Stimulated activated naive CD4-positive, alpha-beta T cell treated with Interleukin-2 at 50 U/mL for 16 hours (primary cell): ENCODE measurements around the gene CNTNAP2.

Source experiments
- DNase-seq: peaks from one replicate; lab custom pipeline; 2025; lab: John Stamatoyannopoulos, UW

The CNTNAP2 gene

GRCh38 chr7:147022056-147022455 lies 905.5 kb downstream of the CNTNAP2 start:
- no peak for DNase-seq

DNA sequence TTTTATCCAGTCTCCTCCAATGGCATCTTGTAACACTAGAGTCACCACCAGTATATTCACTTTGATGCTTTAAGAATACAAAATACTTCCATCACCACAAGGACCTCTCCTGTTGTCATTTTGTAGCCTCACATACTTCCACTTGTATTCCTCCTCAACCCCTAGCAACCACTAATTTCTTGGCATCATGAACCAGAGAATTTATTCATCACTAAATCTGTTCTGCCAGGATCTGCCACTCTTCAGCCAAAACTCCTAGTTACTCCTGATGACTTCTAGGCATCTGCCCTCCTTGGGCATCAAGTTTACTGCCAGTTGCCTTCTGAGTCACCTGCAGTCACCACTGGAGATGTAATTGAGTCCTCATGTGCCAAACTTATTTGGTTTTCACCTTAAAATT lies 906.8 kb downstream of the CNTNAP2 start:
- no peak for DNase-seq

- DNase-seq = no peak
Measured at GRCh38 chr7:147029953-147030352, 913.4 kb downstream of the CNTNAP2 start.

DNA sequence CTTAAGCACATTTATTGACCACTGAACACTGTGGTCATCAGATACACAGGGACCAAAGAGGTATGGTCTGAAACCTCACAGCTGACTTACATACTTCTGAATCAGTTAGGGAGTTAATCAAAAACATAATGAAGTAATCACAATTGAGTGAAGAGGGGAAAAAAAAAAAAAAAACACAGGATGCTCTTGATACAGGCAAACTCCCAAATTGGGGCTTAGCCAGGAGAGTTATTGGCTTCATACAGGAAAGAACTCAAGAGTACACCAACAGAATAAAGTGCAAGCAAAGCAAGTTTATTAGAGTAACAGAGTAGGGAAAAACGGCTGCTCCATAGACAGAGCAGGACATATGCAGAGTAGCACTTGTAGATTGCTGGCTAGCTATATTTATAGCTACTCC lies 917.0 kb downstream of the CNTNAP2 start:
- DNase-seq = no peak

DNA sequence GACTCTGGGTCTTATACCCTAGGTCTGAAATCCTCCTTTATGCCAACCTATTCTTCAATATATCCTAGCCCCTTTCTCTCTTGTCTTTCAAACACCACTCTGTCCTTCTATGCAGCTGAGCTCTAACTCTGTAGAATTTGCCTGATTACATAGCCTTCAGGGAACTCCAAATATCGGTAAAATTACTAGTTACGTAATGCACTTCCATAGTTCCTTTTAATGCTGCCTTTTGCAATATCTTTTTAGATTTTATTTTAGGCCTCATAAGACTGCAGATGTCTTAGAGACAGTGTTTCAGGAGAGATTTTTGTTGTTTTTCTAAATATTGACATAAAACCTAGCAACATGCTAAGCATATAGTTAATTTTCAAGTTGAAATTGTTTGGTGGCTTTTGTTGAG lies 924.8 kb downstream of the CNTNAP2 start:
- no peak for DNase-seq

- no peak for DNase-seq
Measured at GRCh38 chr7:147044941-147045340, 928.3 kb downstream of the CNTNAP2 start.

DNA sequence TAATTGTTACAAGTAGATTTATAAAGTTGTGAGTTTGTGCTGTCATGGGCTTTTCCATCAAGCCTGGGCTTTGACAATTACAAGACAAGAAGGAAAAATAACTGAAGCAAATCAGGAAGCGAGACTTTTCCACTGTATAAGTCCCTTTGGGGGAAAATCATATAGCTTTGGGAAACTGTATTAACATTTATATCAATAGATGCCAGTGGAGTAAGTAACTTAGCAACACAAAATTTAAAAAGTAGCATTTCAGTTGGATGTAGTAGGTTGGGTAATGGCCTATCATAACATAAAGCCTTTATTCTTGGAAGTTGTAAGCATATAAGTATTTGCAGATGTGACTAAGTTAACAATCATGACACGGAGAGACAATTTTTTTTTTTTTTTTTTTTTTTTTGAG lies 931.1 kb downstream of the CNTNAP2 start:
- DNase-seq = no peak

GRCh38 chr7:147048864-147049263 lies 932.3 kb downstream of the CNTNAP2 start:
- no peak for DNase-seq

GRCh38 chr7:147052818-147053217 lies 936.2 kb downstream of the CNTNAP2 start:
- no peak for DNase-seq

- no peak for DNase-seq
Measured at GRCh38 chr7:147053746-147054145, 937.1 kb downstream of the CNTNAP2 start.

- DNase-seq = no peak
Measured at GRCh38 chr7:147060070-147060469, 943.5 kb downstream of the CNTNAP2 start.

- DNase-seq = no peak
Measured at GRCh38 chr7:147062897-147063296, 946.3 kb downstream of the CNTNAP2 start.

DNA sequence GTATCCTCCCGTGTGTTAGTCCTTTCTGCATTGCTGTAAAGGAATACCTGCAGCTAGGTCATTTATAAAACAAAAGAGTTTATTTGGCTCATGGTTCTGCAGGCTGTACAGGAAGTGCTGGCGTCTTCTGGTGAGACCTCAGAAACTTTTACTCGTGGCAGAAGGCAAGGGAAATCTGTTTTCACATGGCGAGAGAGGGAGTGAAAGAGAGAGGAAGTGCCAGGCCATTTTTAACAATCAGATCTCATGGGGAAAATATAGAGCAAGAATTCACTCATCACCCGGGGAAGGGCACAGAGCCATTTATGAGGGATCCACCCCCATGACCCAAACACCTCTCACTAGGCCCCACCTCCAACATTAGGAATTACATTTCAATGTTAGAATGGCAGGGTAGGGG lies 952.2 kb downstream of the CNTNAP2 start:
- no peak for DNase-seq

GRCh38 chr7:147069771-147070170 lies 953.2 kb downstream of the CNTNAP2 start:
- no peak for DNase-seq

DNA sequence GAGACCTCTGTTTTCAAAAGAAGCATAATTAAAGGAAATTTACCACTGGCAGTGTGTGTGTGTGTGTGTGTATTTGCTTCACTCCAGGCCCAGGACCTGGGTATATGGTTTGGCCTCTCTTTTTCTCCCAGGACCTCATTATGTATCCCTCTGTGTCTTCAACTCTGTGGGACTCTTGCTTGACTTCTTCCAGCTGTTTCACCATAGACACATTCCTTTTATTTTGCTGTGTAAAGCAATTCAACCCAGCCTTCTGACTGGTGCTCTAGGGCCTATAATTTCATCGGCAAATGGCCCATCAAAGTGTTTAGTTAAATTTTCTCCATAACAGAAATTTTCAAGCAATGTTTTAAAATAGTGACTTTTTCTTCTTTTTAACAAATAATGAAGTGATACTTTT lies 954.3 kb downstream of the CNTNAP2 start:
- DNase-seq = no peak

- DNase-seq = no peak
Measured at GRCh38 chr7:147071536-147071935, 954.9 kb downstream of the CNTNAP2 start.

DNA sequence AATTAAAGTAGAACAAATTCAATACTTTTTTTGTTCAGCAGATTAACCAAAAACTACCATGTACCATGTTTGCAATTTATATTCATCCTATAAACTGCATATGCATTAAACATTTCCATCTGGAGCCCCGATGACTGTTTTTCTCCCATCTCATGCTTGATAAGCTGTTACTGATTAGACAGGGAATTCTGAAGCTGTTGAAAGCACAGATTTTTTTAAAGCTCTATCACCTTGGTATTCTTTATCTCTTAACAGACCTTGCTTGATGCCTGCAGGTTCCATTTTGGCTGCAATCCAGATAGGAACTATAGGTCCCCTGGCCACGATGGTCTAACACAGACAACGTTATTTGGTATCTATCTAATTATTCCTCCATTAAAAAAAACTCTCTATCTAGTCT lies 961.7 kb downstream of the CNTNAP2 start:
- no peak for DNase-seq

DNA sequence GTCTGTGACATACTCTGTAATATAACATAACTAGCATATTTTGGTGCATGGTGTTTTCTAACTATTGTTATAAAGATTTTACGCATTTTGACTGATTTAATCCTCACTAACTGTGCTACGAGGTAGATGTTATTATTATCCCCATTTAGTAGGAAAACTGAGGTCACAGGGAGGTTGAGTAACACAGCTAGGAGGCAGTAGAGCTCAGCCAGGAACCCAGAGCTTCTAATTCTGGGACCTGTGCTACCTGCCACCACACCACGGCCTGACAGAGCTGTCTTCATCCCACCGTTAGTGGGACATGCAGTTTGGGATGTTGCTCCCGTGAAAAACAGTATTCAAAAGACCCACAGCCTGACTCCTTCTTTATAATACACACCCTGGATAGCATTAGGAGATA lies 962.5 kb downstream of the CNTNAP2 start:
- no peak for DNase-seq

DNA sequence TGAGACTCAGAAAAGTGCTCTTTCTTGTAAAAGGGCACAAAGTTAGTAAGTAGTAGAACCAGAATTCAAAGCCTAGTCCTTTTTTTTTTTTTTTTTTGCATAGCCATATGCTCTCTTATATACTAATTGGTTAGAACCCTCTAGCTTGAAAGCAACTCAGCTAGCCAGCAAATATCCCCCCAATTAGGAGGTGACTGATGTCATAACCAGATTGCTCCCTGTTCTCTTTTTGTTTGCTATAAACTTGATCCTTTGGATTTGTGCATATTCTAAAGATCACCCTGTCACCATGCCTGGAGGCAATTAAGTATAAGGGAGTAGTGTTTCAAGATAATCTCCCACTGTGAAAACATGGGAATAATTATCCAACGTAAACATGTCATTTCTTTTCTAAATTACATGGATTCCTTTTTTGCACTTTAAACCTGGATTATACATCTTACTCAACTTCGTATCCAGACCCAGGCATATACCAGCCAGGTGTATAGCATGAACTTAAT lies 963.4 kb downstream of the CNTNAP2 start:
- DNase-seq = no peak

DNA sequence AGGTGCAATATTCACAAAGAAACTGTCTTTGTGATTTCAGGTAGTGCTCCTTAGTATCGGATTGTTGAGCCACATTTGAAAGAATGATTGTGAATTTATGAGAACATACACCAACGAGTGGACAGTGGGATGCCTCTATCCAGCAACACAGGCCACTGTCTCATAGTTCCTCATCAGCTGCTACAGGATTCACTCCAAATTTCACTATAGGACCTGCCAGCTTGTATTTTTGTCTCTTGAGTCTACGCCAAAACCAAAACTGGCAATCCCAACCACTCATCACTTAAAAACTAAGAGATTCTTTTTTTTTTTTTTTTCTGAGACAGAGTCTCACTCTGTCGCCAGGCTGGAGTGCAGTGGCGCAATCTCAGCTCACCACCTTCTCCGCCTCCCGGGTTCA lies 964.5 kb downstream of the CNTNAP2 start:
- no peak for DNase-seq

- no peak for DNase-seq
Measured at GRCh38 chr7:147089051-147089461, 972.5 kb downstream of the CNTNAP2 start.

DNA sequence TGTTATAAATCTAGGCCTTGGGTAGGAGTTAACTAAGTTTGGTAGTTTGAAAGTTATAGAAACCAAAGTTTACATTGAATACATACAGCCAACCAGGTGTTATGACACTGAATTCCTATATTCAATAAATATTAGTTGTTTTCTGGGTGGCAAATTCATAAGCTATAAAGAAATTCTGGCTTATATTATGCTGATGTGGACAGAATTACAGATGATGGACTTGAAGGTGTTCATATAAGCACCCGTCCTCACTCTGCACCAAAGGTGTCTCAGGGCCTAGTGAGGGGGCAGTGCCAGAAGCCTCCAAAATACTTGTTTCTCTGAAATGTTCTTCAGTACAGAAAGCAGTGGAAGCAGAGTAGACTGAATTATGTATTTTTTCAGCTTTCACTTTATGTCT lies 973.0 kb downstream of the CNTNAP2 start:
- DNase-seq = no peak

DNA sequence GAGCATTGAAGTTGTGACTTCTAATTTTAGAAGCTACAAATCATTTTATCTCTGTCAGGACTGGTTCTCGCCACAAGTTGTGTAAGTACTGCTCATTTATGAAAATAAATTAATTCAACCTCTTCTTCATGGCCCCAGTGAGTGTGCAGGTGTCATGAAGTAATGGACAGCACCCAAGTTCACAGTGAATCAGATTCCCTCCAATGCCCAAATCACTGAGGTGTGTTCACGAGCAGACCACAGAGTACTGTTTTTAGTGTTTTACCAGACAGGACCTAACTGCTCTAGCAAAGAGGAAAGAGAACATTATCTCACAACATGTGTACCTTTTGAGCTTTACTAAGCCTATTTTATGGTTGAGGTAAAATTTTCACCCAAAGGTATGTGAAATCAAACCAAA lies 980.0 kb downstream of the CNTNAP2 start:
- no peak for DNase-seq

DNA sequence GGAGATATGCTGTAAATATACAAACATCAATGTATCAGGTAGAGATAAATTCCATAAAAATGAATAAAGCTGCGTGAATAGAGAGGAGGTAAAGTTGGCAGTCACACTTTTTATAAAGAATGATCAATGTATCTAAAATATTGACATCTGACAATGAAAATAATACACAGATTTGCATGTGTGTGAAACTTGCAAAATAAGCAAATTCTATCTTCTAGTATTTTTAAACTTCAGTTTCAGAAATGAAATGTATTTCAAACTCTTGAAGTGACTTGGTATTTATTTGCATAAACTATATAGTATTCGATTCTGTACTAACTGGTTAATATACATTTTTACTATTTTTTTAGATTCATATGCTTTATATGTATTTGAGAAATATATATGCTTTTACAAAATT lies 986.6 kb downstream of the CNTNAP2 start:
- DNase-seq = no peak

- DNase-seq = no peak
Measured at GRCh38 chr7:147106746-147107145, 990.1 kb downstream of the CNTNAP2 start.
